HCT116 (cell line): ENCODE data around the gene IRAG1. TPM values are rescaled to one million over a fixed set of nuclear protein-coding genes. Genes with fewer than 3 reads are reported as not detected.

Experiments
- ATAC-seq: fragments of 200-7000 bp; cut with Tn5 transposase; 2 replicates; pipeline ENCODE4 v1.9.1; 2020; ENCODE audit warnings: mild to moderate bottlenecking, moderate library complexity
- BruUV-seq: library from RNA; stranded (reverse); fragments of 400-500 nt; replicated peaks from 2 replicates; lab custom pipeline; 2021; lab: Mats Ljungman, UMichigan
- CTCF ChIA-PET: fragments of 300-600 bp; sonication (Branson Sonifier 250); formaldehyde crosslinking; loops from one replicate; lab custom pipeline; 2021; ENCODE audit warnings: antibody characterized with exemption; lab: Charles Lee
- POLR2A ChIA-PET: fragments of 300-600, 350-600 bp; sonication (Branson Sonifier 250); formaldehyde crosslinking; loops from one replicate; lab custom pipeline; 2021; ENCODE audit warnings: antibody characterized with exemption; lab: Charles Lee
- RAD21 ChIA-PET, 2 experiments: fragments of 300-600 bp; sonication (Branson Sonifier 250); formaldehyde crosslinking; loops; one replicate each; lab custom pipeline; 2023; ENCODE audit warnings: low total read pairs in 2 of 2; ENCODE audit not compliant: uncharacterized antibody in 2 of 2, unreplicated experiment in 2 of 2, low non-redundant PET in 1 of 2; lab: Charles Lee
- DNase-seq: peaks from one replicate; pipeline ENCODE4 v3.0.0-alpha.2; 2010; ENCODE audit warnings: low read depth, low spot score
- H2AFZ ChIP-seq: fragments of 200-600 bp; shearing (Covaris generic), sonication (generic); 2 replicates; pipeline ENCODE4 v1.6.1; 2017; ENCODE audit warnings: low read depth, mixed run types, mixed read lengths, antibody characterized with exemption, low read length; ENCODE audit not compliant: poor library complexity, severe bottlenecking
- H3K27ac ChIP-seq: 2 replicates; pipeline ENCODE4 v1.5.1; 2012; ENCODE audit warnings: low read depth, low read length
- H3K27me3 ChIP-seq: fragments of 200-600 bp; sonication (generic); 2 replicates; pipeline ENCODE4 v1.6.1; 2016; ENCODE audit warnings: mixed run types, low read length, mixed read lengths; ENCODE audit not compliant: insufficient read depth
- H3K36me3 ChIP-seq, 2 experiments: fragments of 200-500 bp in 1 of 2; fragments of 200-600 bp in 1 of 2; sonication (Bioruptor generic) in 1 of 2; sonication (generic) in 1 of 2; 2 replicates each; pipeline versions ENCODE4 v1.5.1 to v1.6.1; 2014 to 2016; ENCODE audit warnings: low read length in 2 of 2, inconsistent platforms in 1 of 2, mixed read lengths in 1 of 2, mixed run types in 1 of 2; ENCODE audit not compliant: insufficient read depth in 2 of 2, control insufficient read depth in 1 of 2
- H3K4me1 ChIP-seq, 2 experiments: fragments of 200-600 bp in 1 of 2; sonication (generic) in 1 of 2; 2 replicates each; pipeline versions ENCODE4 v1.5.1 to v1.6.1; 2012 to 2017; ENCODE audit warnings: low read length in 2 of 2, inconsistent platforms in 1 of 2, mild to moderate bottlenecking in 1 of 2, mixed read lengths in 1 of 2, mixed run types in 1 of 2, moderate library complexity in 1 of 2; ENCODE audit not compliant: insufficient read depth in 2 of 2, control insufficient read depth in 1 of 2
- H3K4me2 ChIP-seq: fragments of 200-600 bp; sonication (generic); 2 replicates; pipeline ENCODE4 v1.6.1; 2017; ENCODE audit warnings: mixed run types, low read length, mixed read lengths
- H3K4me3 ChIP-seq, 2 experiments: fragments of 200-600 bp in 1 of 2; sonication (generic) in 1 of 2; replicated peaks in 1 of 2; 2 replicates each; pipeline ENCODE4 v1.5.1; 2011 to 2016; ENCODE audit warnings: low read length in 2 of 2, control low read depth in 1 of 2, low read depth in 1 of 2, mild to moderate bottlenecking in 1 of 2, mixed read lengths in 1 of 2, mixed run types in 1 of 2
- H3K79me2 ChIP-seq: fragments of 200-600 bp; sonication (generic); 2 replicates; pipeline ENCODE4 v1.6.1; 2017; ENCODE audit warnings: mild to moderate bottlenecking, mixed run types, low read length, moderate library complexity, mixed read lengths; ENCODE audit not compliant: insufficient read depth
- H3K9ac ChIP-seq: fragments of 200-600 bp; sonication (generic); 2 replicates; pipeline ENCODE4 v1.6.1; 2016; ENCODE audit warnings: low read length, mixed read lengths
- H3K9me2 ChIP-seq: fragments of 200-600 bp; sonication (generic), shearing (Covaris generic); 2 replicates; pipeline ENCODE4 v1.6.1; 2017; ENCODE audit warnings: mixed run types, mild to moderate bottlenecking, moderate library complexity; ENCODE audit not compliant: insufficient read depth
- H3K9me3 ChIP-seq, 2 experiments: fragments of 200-500 bp in 1 of 2; fragments of 200-600 bp in 1 of 2; sonication (Bioruptor generic) in 1 of 2; sonication (generic) in 1 of 2; 2 replicates each; pipeline ENCODE4 v1.6.1; 2014 to 2017; ENCODE audit warnings: low read length in 2 of 2, mixed read lengths in 2 of 2, inconsistent platforms in 1 of 2, low read depth in 1 of 2, mild to moderate bottlenecking in 1 of 2, mixed run types in 1 of 2, moderate library complexity in 1 of 2; ENCODE audit not compliant: control insufficient read depth in 1 of 2, insufficient read depth in 1 of 2
- H4K20me1 ChIP-seq: fragments of 200-600 bp; sonication (generic), shearing (Covaris generic); 2 replicates; pipeline ENCODE4 v1.6.1; 2017; ENCODE audit warnings: mixed run types, mild to moderate bottlenecking, moderate library complexity; ENCODE audit not compliant: insufficient read depth
- CBX3 ChIP-seq: IDR thresholded peaks from 2 replicates; pipeline ENCODE4 v1.6.1; 2012; ENCODE audit warnings: low read depth
- CTCF ChIP-seq, 3 experiments: fragments of 200-600 bp in 1 of 3; sonication (generic) in 1 of 3; IDR thresholded peaks in 2 of 3; conservative IDR thresholded peaks in 1 of 3; 2 replicates each; pipeline ENCODE4 v1.5.1; 2012 to 2017; ENCODE audit warnings: low read depth in 2 of 3, low read length in 2 of 3, antibody characterized with exemption in 1 of 3, borderline replicate concordance in 1 of 3, control low read depth in 1 of 3, mild to moderate bottlenecking in 1 of 3, mixed read lengths in 1 of 3, mixed run types in 1 of 3, moderate library complexity in 1 of 3; ENCODE audit not compliant: insufficient read depth in 1 of 3
- EGR1 ChIP-seq: IDR thresholded peaks from 2 replicates; pipeline ENCODE4 v1.6.1; 2012; ENCODE audit warnings: low read depth
- EZH2phosphoT487 ChIP-seq: fragments of 200-600 bp; IDR thresholded peaks from 2 replicates; pipeline ENCODE4 v1.6.1; 2018; ENCODE audit warnings: antibody characterized with exemption, borderline replicate concordance
- REST ChIP-seq: IDR thresholded peaks from 2 replicates; pipeline ENCODE4 v1.6.1; 2012; ENCODE audit warnings: low read depth
- SP1 ChIP-seq: IDR thresholded peaks from 2 replicates; pipeline ENCODE4 v1.6.1; 2012; ENCODE audit warnings: low read depth
- intact Hi-C: fragments of 100-400 bp; cut with micrococcal nuclease; formaldehyde crosslinking; loops from 2 replicates; pipeline ENCODE4 v1.10.0; 2022
- total RNA-seq: library from RNA; stranded (reverse); gene quantifications from one replicate; pipeline ENCODE4 v1.2.1, GENCODE V29; 2021; ENCODE audit not compliant: unreplicated experiment

The IRAG1 gene
- total RNA-seq, 1 experiment from 2014 or later, result 3.7 TPM

- Histone ChIP-seq H3K4me2 (peak overlapping the region; percentile 47; the same call in 1 of the 2 replicates), H3K36me3 (0 out of 4 replicates have a peak, but pooled peaks cover 0 to 3% of the 10 kb centered on the region in 2 experiments), H3K9ac (0 out of 2 replicates have a peak overlapping the region, but pooled peaks have one; percentile 24), H3K27ac (peak overlapping the region; percentile 47), H3K4me3 (no peak overlapping the region), H3K27me3 (no peaks in the 10 kb centered on the region), H2AFZ (no peak overlapping the region)
- intact Hi-C loops, result no loop called here
- DNase-seq, result no peak
- TF ChIP-seq SP1, result no peak
- TF ChIP-seq CTCF (IDR thresholded peaks at IDR 0.05 in 2 of 3, conservative IDR thresholded peaks at IDR 0.05 in 1 of 3; ENCODE audit: borderline replicate concordance in 1 of 3, insufficient read depth in 1 of 3, low read depth in 2 of 3, low read length in 2 of 3), result no peak
- no peak for TF ChIP-seq CBX3
- TF ChIP-seq REST, result no peak
- TF ChIP-seq EGR1, result no peak
- TF ChIP-seq EZH2phosphoT487, result no peak
- TF ChIP-seq, all 23 proteins: peak for 0
- Histone ChIP-seq H3K4me1 (peaks cover 31 to 51% of the 10 kb centered on the region in 2 experiments), H3K9me2 (no peaks in the 10 kb centered on the region), H4K20me1 (no peaks in the 10 kb centered on the region), H3K9me3 (no peaks in the 10 kb centered on the region), H3K79me2 (no peaks in the 10 kb centered on the region)
- BruUV-seq, result no TSS peak
- no peak for ATAC-seq
- ChIA-PET CTCF (no interaction called here), RAD21 (no interaction called here), POLR2A (no interaction called here)
Measured at GRCh38 chr11:10674911-10675440, 18.6 kb downstream of the IRAG1 start.
